H1 (cell line): ENCODE data around the gene ZNF121. TPM values are rescaled to one million over a fixed set of nuclear protein-coding genes. Genes with fewer than 3 reads are reported as not detected.
A peak's percentile ranks its signal among the peaks of the same experiment; 100 is the strongest.

Experiments used
- CTCF ChIA-PET: fragments of 300-600 bp; sonication (Branson Sonifier 250); formaldehyde crosslinking; loops from one replicate; lab custom pipeline; 2021; ENCODE audit not compliant: partially characterized antibody; lab: Charles Lee
- POLR2A ChIA-PET: fragments of 300-600 bp; sonication (Branson Sonifier 250); formaldehyde crosslinking; loops from one replicate; lab custom pipeline; 2021; ENCODE audit warnings: inconsistent platforms; ENCODE audit not compliant: partially characterized antibody; lab: Charles Lee
- DNase-seq, 2 experiments: peaks; one replicate each; pipeline versions ENCODE4 v3.0.0 to v3.0.0-alpha.2; 2010 to 2022; ENCODE audit warnings: low spot score in 2 of 2, low read depth in 1 of 2, mixed read lengths in 1 of 2
- FAIRE-seq: peaks from 2 replicates; lab custom pipeline; 2011; peaks lifted over from hg19 to GRCh38; lab: Jason Lieb, UNC
- H2AFZ ChIP-seq: 2 replicates; pipeline ENCODE4 v1.8.1; 2012; ENCODE audit warnings: low read length, inconsistent platforms
- H2AK5ac ChIP-seq: 2 replicates; pipeline ENCODE4 v1.6.1; 2013; ENCODE audit warnings: low read depth, low read length
- H2BK120ac ChIP-seq: replicated peaks from 2 replicates; pipeline ENCODE3; 2013; ENCODE audit warnings: low read depth, low read length, inconsistent platforms
- H2BK12ac ChIP-seq: 2 replicates; pipeline ENCODE4 v1.6.1; 2013; ENCODE audit warnings: low read depth, low read length
- H2BK15ac ChIP-seq: 2 replicates; pipeline ENCODE4 v1.6.1; 2013; ENCODE audit warnings: low read length
- H2BK20ac ChIP-seq: 2 replicates; pipeline ENCODE4 v1.6.1; 2013; ENCODE audit warnings: low read length
- H2BK5ac ChIP-seq: 2 replicates; pipeline ENCODE4 v1.6.1; 2013; ENCODE audit warnings: low read depth, low read length
- H3K14ac ChIP-seq: 2 replicates; pipeline ENCODE4 v1.6.1; 2013; ENCODE audit warnings: inconsistent platforms; ENCODE audit not compliant: insufficient read length
- H3K18ac ChIP-seq: 2 replicates; pipeline ENCODE4 v1.6.1; 2013; ENCODE audit warnings: low read length; ENCODE audit errors: extremely low read depth
- H3K23ac ChIP-seq: 2 replicates; pipeline ENCODE4 v1.6.1; 2013; ENCODE audit warnings: inconsistent platforms; ENCODE audit not compliant: insufficient read length
- H3K23me2 ChIP-seq: 2 replicates; pipeline ENCODE4 v1.6.1; 2013; ENCODE audit warnings: low read depth, low read length
- H3K27ac ChIP-seq: 2 replicates; pipeline ENCODE4 v1.6.1; 2011; ENCODE audit warnings: low read depth, low read length, inconsistent platforms
- H3K27me3 ChIP-seq, 4 experiments: replicated peaks in 1 of 4; 1 replicate in 1 of 4; 2 replicates in 3 of 4; pipeline versions ENCODE4 v1.6.1 to v1.8.1; 2011 to 2013; ENCODE audit warnings: low read length in 3 of 4, mild to moderate bottlenecking in 3 of 4, inconsistent platforms in 2 of 4, mixed read lengths in 2 of 4, moderate library complexity in 1 of 4; ENCODE audit not compliant: control insufficient read depth in 3 of 4, insufficient read depth in 3 of 4; ENCODE audit errors: extremely low read depth in 1 of 4
- H3K36me3 ChIP-seq, 4 experiments: 2 replicates each; pipeline versions ENCODE4 v1.6.1 to v1.8.1; 2011 to 2013; ENCODE audit warnings: mild to moderate bottlenecking in 4 of 4, low read length in 3 of 4, moderate library complexity in 2 of 4, control low read depth in 1 of 4, inconsistent platforms in 1 of 4; ENCODE audit not compliant: insufficient read depth in 4 of 4, control insufficient read depth in 2 of 4
- H3K4ac ChIP-seq: replicated peaks from 2 replicates; pipeline ENCODE3; 2013; ENCODE audit warnings: low read length, low read depth, mixed read lengths, inconsistent platforms; ENCODE audit not compliant: insufficient read length
- H3K4me1 ChIP-seq, 4 experiments: replicated peaks in 1 of 4; 1 replicate in 1 of 4; 2 replicates in 3 of 4; pipeline versions ENCODE4 v1.6.1 to v1.8.1; 2011 to 2013; ENCODE audit warnings: low read length in 3 of 4, inconsistent platforms in 2 of 4, mixed read lengths in 1 of 4; ENCODE audit not compliant: insufficient read depth in 4 of 4, control insufficient read depth in 3 of 4
- H3K4me2 ChIP-seq, 2 experiments: 2 replicates each; pipeline versions ENCODE4 v1.6.1 to v1.8.1; 2011 to 2013; ENCODE audit warnings: low read depth in 2 of 2, low read length in 2 of 2, control low read depth in 1 of 2, inconsistent platforms in 1 of 2, mild to moderate bottlenecking in 1 of 2; ENCODE audit not compliant: insufficient read depth in 1 of 2
- H3K4me3 ChIP-seq, 4 experiments: fragments of 200-600, 300-600 bp in 1 of 4; sonication (generic), shearing (Covaris generic), sonication (Bioruptor Twin) in 1 of 4; 2 replicates each; pipeline versions ENCODE4 v1.5.1 to v1.8.1; 2011 to 2016; ENCODE audit warnings: low read length in 4 of 4, low read depth in 3 of 4, control low read depth in 2 of 4, inconsistent platforms in 2 of 4, mild to moderate bottlenecking in 2 of 4, mixed read lengths in 1 of 4, moderate library complexity in 1 of 4; ENCODE audit not compliant: insufficient read depth in 2 of 4; ENCODE audit errors: extremely low read depth in 1 of 4
- H3K56ac ChIP-seq: replicated peaks from 2 replicates; pipeline ENCODE3; 2013; ENCODE audit warnings: low read depth, mild to moderate bottlenecking, mixed read lengths, low read length, inconsistent platforms; ENCODE audit not compliant: insufficient read length
- H3K79me1 ChIP-seq: 2 replicates; pipeline ENCODE4 v1.6.1; 2013; ENCODE audit warnings: low read depth, low read length, control low read depth
- H3K79me2 ChIP-seq, 2 experiments: 2 replicates each; pipeline versions ENCODE4 v1.6.1 to v1.8.1; 2012 to 2013; ENCODE audit warnings: low read length in 2 of 2, mild to moderate bottlenecking in 2 of 2, inconsistent platforms in 1 of 2; ENCODE audit not compliant: insufficient read depth in 2 of 2, control insufficient read depth in 1 of 2
- H3K9ac ChIP-seq, 4 experiments: replicated peaks in 1 of 4; 1 replicate in 1 of 4; 2 replicates in 3 of 4; pipeline versions ENCODE4 v1.6.1 to v1.8.1; 2011 to 2013; ENCODE audit warnings: low read depth in 3 of 4, low read length in 3 of 4, control low read depth in 2 of 4, mild to moderate bottlenecking in 2 of 4, moderate library complexity in 2 of 4, inconsistent platforms in 1 of 4; ENCODE audit errors: extremely low read depth in 1 of 4
- H3K9me3 ChIP-seq, 2 experiments: 2 replicates each; pipeline versions ENCODE4 v1.6.1 to v1.8.1; 2012 to 2013; ENCODE audit warnings: mild to moderate bottlenecking in 2 of 2, moderate library complexity in 2 of 2, control low read depth in 1 of 2, inconsistent platforms in 1 of 2, low read depth in 1 of 2, low read length in 1 of 2, mixed read lengths in 1 of 2; ENCODE audit not compliant: insufficient read depth in 2 of 2
- H4K20me1 ChIP-seq, 2 experiments: replicated peaks in 1 of 2; 2 replicates each; pipeline versions ENCODE3 to v1.8.1; 2011 to 2013; ENCODE audit warnings: inconsistent platforms in 2 of 2, low read length in 2 of 2, mild to moderate bottlenecking in 1 of 2; ENCODE audit not compliant: insufficient read depth in 2 of 2, control insufficient read depth in 1 of 2
- H4K5ac ChIP-seq: 2 replicates; pipeline ENCODE4 v1.6.1; 2013; ENCODE audit warnings: low read length, low read depth, mixed read lengths, inconsistent platforms; ENCODE audit not compliant: insufficient read length
- H4K8ac ChIP-seq: 2 replicates; pipeline ENCODE4 v1.8.0; 2013; ENCODE audit warnings: mild to moderate bottlenecking, moderate library complexity, low read length, inconsistent platforms; ENCODE audit not compliant: insufficient read depth; ENCODE audit errors: extremely low read depth
- H4K91ac ChIP-seq: replicated peaks from 2 replicates; pipeline ENCODE3; 2013; ENCODE audit warnings: low read length, mixed read lengths, inconsistent platforms; ENCODE audit not compliant: insufficient read length
- JUND ChIP-seq: IDR thresholded peaks from 2 replicates; pipeline ENCODE4 v1.6.1; 2011; ENCODE audit warnings: mild to moderate bottlenecking, improper control_type of control experiment, low read length
- POLR2AphosphoS5 ChIP-seq: IDR thresholded peaks from 2 replicates; pipeline ENCODE4 v1.6.1; 2011; ENCODE audit warnings: low read depth, low read length
- WGBS, 2 experiments: shearing (Covaris generic) in 1 of 2; methylation state at CpG; one replicate each; pipeline versions ENCODE4 v1.1.6 to v1.1.7; 2013 to 2015; ENCODE audit warnings: low lambda C conversion rate in 2 of 2, mixed read lengths in 2 of 2, inconsistent platforms in 1 of 2, low coverage in 1 of 2, missing lambda C conversion rate in 1 of 2; ENCODE audit not compliant: insufficient replicate concordance in 2 of 2, insufficient coverage in 1 of 2, insufficient read length in 1 of 2; ENCODE audit errors: extremely low coverage in 1 of 2, missing lambda C conversion rate in 1 of 2; 5-methylcytosine and 5-hydroxymethylcytosine counted together
- polyA plus RNA-seq, 7 experiments: library from polyadenylated mRNA; depleted of rRNA in 3 of 7; stranded (reverse) in 5 of 7; unstranded in 2 of 7; fragments of >200 nt in 5 of 7; fragments of 200-250 nt in 2 of 7; gene quantifications; 1 replicate in 5 of 7; 2 replicates in 1 of 7; 4 replicates in 1 of 7; pipeline versions ENCODE4 v1.2.1 to v1.2.3, GENCODE V29; 2011 to 2013; ENCODE audit warnings: missing spikeins in 2 of 7, mixed read lengths in 2 of 7
- total RNA-seq: library from RNA; stranded (reverse); fragmentation: NEBNext Ultra II Directional; extraction: Animal tissue kit (Norgen Biotek cat#: 25700); gene quantifications from 2 replicates; pipeline ENCODE4 v1.2.1, GENCODE V29; 2021

Gene ZNF121
- total and polyA plus RNA-seq, 2 of the 8 experiments (the other 6 are each of a cell fraction or from before 2014, with no cell fraction given): 22.2 to 220 TPM

DNA sequence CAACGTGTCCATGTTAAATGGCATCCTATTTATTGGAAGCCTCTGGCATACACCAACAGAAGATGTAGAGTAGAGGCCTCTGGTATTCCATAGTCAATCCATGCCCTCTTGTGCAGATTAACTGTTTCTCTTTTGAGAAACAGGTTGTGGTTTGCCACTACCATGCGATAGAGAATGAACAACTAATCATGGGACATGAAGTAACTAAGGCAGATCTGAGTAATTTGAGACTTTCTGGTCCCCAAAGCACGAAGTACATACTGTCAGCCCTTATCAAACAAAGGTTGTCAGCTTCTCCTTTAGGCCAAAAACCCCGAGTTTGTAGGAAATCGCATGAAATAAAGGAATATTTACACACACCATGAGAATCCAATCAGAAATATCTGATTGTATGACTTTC is 3.6 kb downstream of the ZNF121 start:
- Histone ChIP-seq H3K4me1 (peaks cover 0 to 6% (median 4%) of the 10 kb centered on the region in 4 experiments; a peak in 5 of 7 replicates), H3K36me3 (peaks cover 0 to 20% (median 6%) of the 10 kb centered on the region in 4 experiments; a peak in 3 of 8 replicates), H3K9ac (0 out of 7 replicates have a peak overlapping the region, but pooled peaks of 1 of the 4 experiments have one; percentile 4), H3K18ac (peak overlapping the region; percentile 85; the same call in 1 of the 2 replicates), H3K23ac (no peak overlapping the region), H3K27ac (no peak overlapping the region), H4K5ac (no peak overlapping the region), H3K79me2 (peaks cover 76 to 86% of the 10 kb centered on the region in 2 experiments), H2BK120ac (no peak overlapping the region), H2BK12ac (0 out of 2 replicates have a peak overlapping the region, but pooled peaks have one; percentile 17), H2BK20ac (no peak overlapping the region), H4K8ac (no peak overlapping the region), H2BK15ac (0 out of 2 replicates have a peak overlapping the region, but pooled peaks have one; percentile 5), H2BK5ac (peak overlapping the region; percentile 30; the same call in 1 of the 2 replicates), H3K4ac (no peak overlapping the region), H3K56ac (no peak overlapping the region), H4K20me1 (peaks cover 22 to 25% of the 10 kb centered on the region in 2 experiments), H3K9me3 (no peaks in the 10 kb centered on the region), H3K14ac (no peak overlapping the region), H3K4me2 (peak overlapping the region; percentile 75 to 97), H4K91ac (no peak overlapping the region), H2AK5ac (no peak overlapping the region; the same call in 1 of the 2 replicates), H2AFZ (no peak overlapping the region), H3K23me2 (peaks cover 8% of the 10 kb centered on the region; the same call in 1 of the 2 replicates), H3K79me1 (no peaks in the 10 kb centered on the region; the same call in 1 of the 2 replicates), H3K27me3 (no peaks in the 10 kb centered on the region), H3K4me3 (peak overlapping the region in 1 of 4 experiments; percentile 99; a peak in 4 of 8 replicates)
- FAIRE-seq (no peak), DNase-seq (no peak)
- ChIA-PET CTCF (interaction anchor here (0.5 kb wide), 1 partner anchor 134 kb away, joined by 3 read pairs; no protein-coding TSS in a partner anchor), POLR2A (interaction anchor here (0.7 to 3.0 kb wide), 3 partner anchors 12 to 960 kb away, joined by 3 to 25 read pairs (median 5); no protein-coding TSS in a partner anchor)
- no peak for TF ChIP-seq JUND
- 0 out of 2 replicates have a peak, but pooled peaks have one; percentile 8 for TF ChIP-seq POLR2AphosphoS5
- 76% methylated on average over 5 of the region's 5 CpGs; no CpG with 5 or more reads in 1 of the 2 experiments for WGBS, 2 experiments
